Lower lobe of right lung (tissue), 2 donors: ENCODE data around the gene ETV5. TPM values are rescaled to one million over a fixed set of nuclear protein-coding genes. Genes with fewer than 3 reads are reported as not detected.

Source experiments
- ATAC-seq, 2 donors: fragments of 200-7000 bp; cut with Tn5 transposase; one replicate each; pipeline ENCODE4 v1.9.1; 2020 to 2022; ENCODE audit warnings: mild to moderate bottlenecking in 2 of 2, moderate library complexity in 2 of 2
- DNase-seq: peaks from one replicate; pipeline ENCODE4 v3.0.0-alpha.2; 2020
- H3K27ac ChIP-seq: fragments of 200-600 bp; one replicate; pipeline ENCODE4 v1.8.0; 2022
- H3K27me3 ChIP-seq: fragments of 200-600 bp; one replicate; pipeline ENCODE4 v1.8.0; 2022; ENCODE audit warnings: low read depth
- H3K36me3 ChIP-seq: fragments of 200-600 bp; one replicate; pipeline ENCODE4 v1.8.0; 2022; ENCODE audit warnings: mild to moderate bottlenecking
- H3K4me1 ChIP-seq: fragments of 200-600 bp; one replicate; pipeline ENCODE4 v1.8.0; 2022
- H3K4me3 ChIP-seq: fragments of 200-600 bp; one replicate; pipeline ENCODE4 v1.8.0; 2022; ENCODE audit warnings: mild to moderate bottlenecking
- H3K9me3 ChIP-seq: fragments of 200-600 bp; one replicate; pipeline ENCODE4 v1.8.0; 2022
- intact Hi-C: fragments of 100-400 bp; cut with DNase I; formaldehyde crosslinking; loops from one replicate; pipeline ENCODE4 v1.11.0; 2022
- total RNA-seq: library from RNA; stranded (reverse); fragmentation: NEBNext Ultra II Directional; extraction: Animal tissue kit (Norgen Biotek cat#: 25700); gene quantifications from one replicate; pipeline ENCODE4 v1.2.1, GENCODE V29; 2021
- TF ChIP-seq, protein P1 (sequence below): fragments of 200-600 bp; IDR thresholded peaks from one replicate; pipeline ENCODE4 v1.8.0; 2022; ENCODE audit warnings: antibody characterized with exemption, mild to moderate bottlenecking
- donor health status: DM: no; HTN: yes; CAD: no; lungs with severe emphysema.

The ETV5 gene
- total RNA-seq, 1 donor from 2014 or later = 65.5 TPM

DNA sequence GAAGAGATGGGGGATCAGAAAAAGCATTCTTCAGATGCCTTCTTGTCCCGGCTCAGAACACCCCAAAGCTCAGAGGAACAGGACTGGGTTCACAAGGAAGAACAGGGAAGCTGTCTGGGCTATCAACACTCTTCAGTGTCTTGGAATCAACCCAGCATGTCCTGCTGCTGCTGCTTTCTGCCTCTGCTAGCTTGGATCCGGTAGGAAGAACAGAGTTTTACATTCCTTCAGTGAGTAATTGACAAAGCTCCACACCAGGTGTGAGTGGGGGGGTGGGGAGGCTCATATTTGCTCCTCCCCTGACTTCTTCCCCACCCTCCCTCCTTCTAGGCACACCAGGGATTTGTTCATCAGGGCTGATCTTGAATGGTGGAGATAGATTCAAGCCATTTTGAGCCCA lies 13.1 kb upstream of the ETV5 start:
- peaks cover 5% of the 10 kb centered on the region for H3K4me1 ChIP-seq
- H3K9me3 ChIP-seq = no peaks in the 10 kb centered on the region
- H3K27me3 ChIP-seq = peaks cover 6% of the 10 kb centered on the region
- intact Hi-C loops = no loop called here
- peak; percentile 52 to 56 for ATAC-seq
- DNase-seq = peak; percentile 51
- H3K4me3 ChIP-seq = peak overlapping the region; percentile 11
- TF ChIP-seq, protein P1, sequence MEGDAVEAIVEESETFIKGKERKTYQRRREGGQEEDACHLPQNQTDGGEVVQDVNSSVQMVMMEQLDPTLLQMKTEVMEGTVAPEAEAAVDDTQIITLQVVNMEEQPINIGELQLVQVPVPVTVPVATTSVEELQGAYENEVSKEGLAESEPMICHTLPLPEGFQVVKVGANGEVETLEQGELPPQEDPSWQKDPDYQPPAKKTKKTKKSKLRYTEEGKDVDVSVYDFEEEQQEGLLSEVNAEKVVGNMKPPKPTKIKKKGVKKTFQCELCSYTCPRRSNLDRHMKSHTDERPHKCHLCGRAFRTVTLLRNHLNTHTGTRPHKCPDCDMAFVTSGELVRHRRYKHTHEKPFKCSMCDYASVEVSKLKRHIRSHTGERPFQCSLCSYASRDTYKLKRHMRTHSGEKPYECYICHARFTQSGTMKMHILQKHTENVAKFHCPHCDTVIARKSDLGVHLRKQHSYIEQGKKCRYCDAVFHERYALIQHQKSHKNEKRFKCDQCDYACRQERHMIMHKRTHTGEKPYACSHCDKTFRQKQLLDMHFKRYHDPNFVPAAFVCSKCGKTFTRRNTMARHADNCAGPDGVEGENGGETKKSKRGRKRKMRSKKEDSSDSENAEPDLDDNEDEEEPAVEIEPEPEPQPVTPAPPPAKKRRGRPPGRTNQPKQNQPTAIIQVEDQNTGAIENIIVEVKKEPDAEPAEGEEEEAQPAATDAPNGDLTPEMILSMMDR = no peak
- H3K36me3 ChIP-seq = no peaks in the 10 kb centered on the region
- peak overlapping the region; percentile 48 for H3K27ac ChIP-seq

DNA sequence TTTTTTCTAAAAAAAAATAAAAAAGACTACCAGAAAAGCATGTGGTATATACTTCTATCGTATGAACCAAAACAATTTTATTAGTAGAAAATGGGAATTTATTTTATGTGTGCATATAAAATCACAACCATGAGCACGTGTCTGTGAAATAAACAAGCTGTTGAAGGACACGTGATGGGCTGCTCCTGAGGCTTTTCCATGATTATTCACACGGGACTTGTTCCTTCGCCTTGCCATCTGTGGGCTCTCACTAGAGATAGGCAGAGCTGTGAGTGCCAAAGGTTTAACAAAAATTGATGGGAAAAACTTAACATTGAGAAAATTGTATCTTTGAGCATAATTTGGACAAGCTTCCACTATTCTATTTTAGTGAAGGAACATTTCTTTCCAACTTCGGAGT lies 12.4 kb upstream of the ETV5 start:
- H3K27ac ChIP-seq = peak overlapping the region; percentile 48
- no peaks in the 10 kb centered on the region for H3K36me3 ChIP-seq
- no peaks in the 10 kb centered on the region for H3K9me3 ChIP-seq
- TF ChIP-seq, protein P1 = no peak
- DNase-seq = no peak
- H3K4me1 ChIP-seq = peaks cover 5% of the 10 kb centered on the region
- no peak for ATAC-seq
- H3K27me3 ChIP-seq = peaks cover 6% of the 10 kb centered on the region
- intact Hi-C loops = no loop called here
- no peak overlapping the region for H3K4me3 ChIP-seq

DNA sequence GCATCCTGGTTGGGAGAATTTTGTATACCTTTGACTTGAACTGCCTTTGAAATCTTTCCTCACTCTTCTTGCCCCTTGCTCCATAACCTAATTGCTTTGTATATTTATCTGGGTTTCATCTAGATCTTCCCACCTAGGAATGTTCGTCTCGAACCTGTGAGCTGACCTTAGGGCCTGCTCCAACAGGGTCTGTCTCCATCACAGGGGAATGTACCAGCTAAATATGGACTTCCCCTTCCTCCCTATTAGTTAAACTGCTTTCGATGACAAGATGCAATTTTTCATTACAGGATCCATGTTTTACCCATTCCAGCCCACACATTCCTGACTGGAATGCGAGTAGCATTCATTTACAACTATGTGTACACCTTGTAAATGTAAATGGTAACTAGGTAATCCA lies 10.6 kb upstream of the ETV5 start:
- no peak for DNase-seq
- intact Hi-C loops = no loop called here
- Histone ChIP-seq H3K4me1 (peaks cover 5% of the 10 kb centered on the region), H3K36me3 (no peaks in the 10 kb centered on the region), H3K27ac (no peak overlapping the region), H3K27me3 (peaks cover 11% of the 10 kb centered on the region), H3K9me3 (no peaks in the 10 kb centered on the region), H3K4me3 (no peak overlapping the region)
- ATAC-seq = no peak
- TF ChIP-seq, protein P1 = no peak

DNA sequence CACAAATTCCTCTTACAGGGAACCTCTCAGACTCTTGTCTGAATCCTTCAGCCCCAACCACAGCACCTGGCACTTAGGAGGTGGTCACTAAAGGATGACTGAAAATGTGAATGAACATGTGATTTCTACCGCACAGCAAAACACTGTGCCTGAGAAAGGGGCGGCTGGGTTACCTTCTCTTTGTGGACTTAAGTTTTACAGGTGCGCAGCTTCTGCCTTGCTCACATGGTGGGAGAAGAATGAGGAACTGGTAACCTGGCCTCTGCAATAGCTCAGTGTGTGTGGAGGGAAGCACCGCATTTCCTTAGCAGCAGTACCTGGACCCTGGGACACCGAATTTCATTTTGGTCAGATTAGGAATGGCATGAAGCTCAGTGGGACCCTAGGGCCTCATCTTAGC lies 9.8 kb upstream of the ETV5 start:
- no peaks in the 10 kb centered on the region for H3K36me3 ChIP-seq
- H3K9me3 ChIP-seq = no peaks in the 10 kb centered on the region
- H3K4me1 ChIP-seq = peaks cover 5% of the 10 kb centered on the region
- no peak overlapping the region for H3K4me3 ChIP-seq
- H3K27ac ChIP-seq = no peak overlapping the region
- ATAC-seq (no peak), DNase-seq (no peak)
- peaks cover 11% of the 10 kb centered on the region for H3K27me3 ChIP-seq
- TF ChIP-seq, protein P1 = no peak
- intact Hi-C loops = no loop called here

DNA sequence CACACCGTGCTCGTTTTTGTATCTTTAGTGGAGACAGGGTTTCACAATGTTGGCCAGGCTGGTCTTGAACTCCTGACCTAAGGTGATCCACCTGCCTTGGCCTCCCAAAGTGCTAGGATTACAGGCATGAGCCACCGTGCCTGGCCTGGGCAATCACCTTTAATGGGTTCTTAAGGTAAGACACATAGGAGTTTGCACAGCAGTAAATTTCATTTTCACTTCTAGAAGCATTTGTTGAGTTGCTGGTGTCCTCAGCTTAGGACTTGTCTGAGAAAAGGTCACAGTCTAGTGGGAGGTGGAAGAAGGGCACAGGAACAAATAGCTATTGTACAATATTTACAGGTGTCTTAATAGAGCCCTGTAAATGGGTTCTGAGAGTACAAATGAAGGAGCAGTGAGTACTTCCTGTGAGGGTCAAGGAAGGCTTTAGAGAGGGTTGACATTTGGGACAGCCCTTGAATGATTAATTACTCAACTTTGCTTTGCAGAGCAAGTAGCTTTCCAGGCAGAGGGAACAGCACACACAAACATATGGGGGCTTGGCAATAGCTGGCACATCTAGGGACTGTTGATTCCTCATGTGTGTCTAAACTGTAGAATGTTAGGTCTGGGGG lies 8.7 kb upstream of the ETV5 start:
- Histone ChIP-seq H3K4me3 (no peak overlapping the region), H3K9me3 (no peaks in the 10 kb centered on the region), H3K27ac (no peak overlapping the region), H3K36me3 (no peaks in the 10 kb centered on the region), H3K27me3 (peaks cover 11% of the 10 kb centered on the region), H3K4me1 (peaks cover 5% of the 10 kb centered on the region)
- TF ChIP-seq, protein P1 = no peak
- DNase-seq (no peak), ATAC-seq (peak; percentile 86 to 88)
- intact Hi-C loops = no loop called here
